ENCODE results near the gene AGTRAP. TPM values are rescaled to one million over a fixed set of nuclear protein-coding genes. Genes with fewer than 3 reads are reported as not detected.

Gene AGTRAP
- total and polyA plus RNA-seq, 3 experiments from 2014 or later, result 9.7 to 103 (median 10.6) TPM

- Histone ChIP-seq H3K36me3 (ENCODE audit: insufficient read depth, low read length) (no peaks in the 10 kb centered on the region), H3K9me3 (ENCODE audit: low read length) (no peaks in the 10 kb centered on the region), H3K27ac (ENCODE audit: low read depth, low read length) (no peak within 1 kb of the TSS), H3K27me3 (ENCODE audit: insufficient read depth, low read length, poor library complexity, severe bottlenecking) (no peaks in the 10 kb centered on the region), H3K4me3 (ENCODE audit: low read length) (no peak within 1 kb of the TSS), H3K4me1 (ENCODE audit: insufficient read depth, low read length) (no peaks in the 10 kb centered on the region)
- peak in 3 of 5 donors; percentile 10 to 16 (median 15) for DNase-seq
- H3K4me1 Mint-ChIP-seq, result peaks cover 2 to 10% (median 10%) of the 10 kb centered on the region in 3 donors
- peak within 1 kb of the TSS in 3 of 7 donors; percentile 33 to 39 (median 37) for H3K4me3 Mint-ChIP-seq
- H3K27me3 Mint-ChIP-seq, result peaks cover 18 to 34% of the 10 kb centered on the region in 2 donors
- CTCF ChIA-PET, result no interaction called here
- POLR2A ChIA-PET, result no interaction called here
- H3K9me3 Mint-ChIP-seq, result no peaks in the 10 kb centered on the region
- no peaks in the 10 kb centered on the region for H3K36me3 Mint-ChIP-seq
- H3K27ac Mint-ChIP-seq, result peak within 1 kb of the TSS in 1 of 8 donors; percentile 47
Observed at GRCh38 chr1:11761988-11762406, 26.1 kb downstream of the AGTRAP start, which contains the start of gene C1orf167. C1orf167 (plus strand) TSS chr1:11762193; CDS start chr1:11764401, 2,208 bp downstream.

GRCh38 chr1:11764115-11764514 is 28.2 kb downstream of the AGTRAP start:
- H3K36me3 Mint-ChIP-seq, result no peaks in the 10 kb centered on the region
- CTCF ChIA-PET, result no interaction called here
- peaks cover 2 to 10% (median 10%) of the 10 kb centered on the region in 3 donors for H3K4me1 Mint-ChIP-seq
- H3K27me3 Mint-ChIP-seq, result peaks cover 18 to 31% of the 10 kb centered on the region in 2 donors
- H3K9me3 ChIP-seq (ENCODE audit: low read length), result no peaks in the 10 kb centered on the region
- no peaks in the 10 kb centered on the region for H3K27me3 ChIP-seq (ENCODE audit: insufficient read depth, low read length, poor library complexity, severe bottlenecking)
- H3K27ac ChIP-seq (ENCODE audit: low read depth, low read length), result no peak overlapping the region
- H3K27ac Mint-ChIP-seq, result no peak overlapping the region
- no peak overlapping the region for H3K4me3 Mint-ChIP-seq
- POLR2A ChIA-PET, result no interaction called here
- no peaks in the 10 kb centered on the region for H3K4me1 ChIP-seq (ENCODE audit: insufficient read depth, low read length)
- no peak for DNase-seq
- no peak overlapping the region for H3K4me3 ChIP-seq (ENCODE audit: low read length)
- H3K36me3 ChIP-seq (ENCODE audit: insufficient read depth, low read length), result no peaks in the 10 kb centered on the region
- H3K9me3 Mint-ChIP-seq, result no peaks in the 10 kb centered on the region

GRCh38 chr1:11764519-11764918 is 28.6 kb downstream of the AGTRAP start:
- H3K27me3 ChIP-seq (ENCODE audit: insufficient read depth, low read length, poor library complexity, severe bottlenecking), result no peaks in the 10 kb centered on the region
- no peaks in the 10 kb centered on the region for H3K9me3 ChIP-seq (ENCODE audit: low read length)
- no peak for DNase-seq
- H3K4me3 ChIP-seq (ENCODE audit: low read length), result no peak overlapping the region
- no peaks in the 10 kb centered on the region for H3K36me3 ChIP-seq (ENCODE audit: insufficient read depth, low read length)
- Mint-ChIP-seq H3K9me3 (no peaks in the 10 kb centered on the region), H3K36me3 (no peaks in the 10 kb centered on the region), H3K4me1 (peaks cover 2 to 10% (median 10%) of the 10 kb centered on the region in 3 donors), H3K27ac (no peak overlapping the region), H3K27me3 (peaks cover 18 to 31% of the 10 kb centered on the region in 2 donors), H3K4me3 (no peak overlapping the region)
- no peaks in the 10 kb centered on the region for H3K4me1 ChIP-seq (ENCODE audit: insufficient read depth, low read length)
- ChIA-PET POLR2A (no interaction called here), CTCF (no interaction called here)
- no peak overlapping the region for H3K27ac ChIP-seq (ENCODE audit: low read depth, low read length)

GRCh38 chr1:11765661-11766428 is 29.9 kb downstream of the AGTRAP start:
- Mint-ChIP-seq H3K4me3 (no peak overlapping the region), H3K27ac (no peak overlapping the region), H3K36me3 (no peaks in the 10 kb centered on the region), H3K27me3 (peaks cover 18 to 25% of the 10 kb centered on the region in 2 donors), H3K4me1 (peaks cover 2 to 10% (median 10%) of the 10 kb centered on the region in 3 donors), H3K9me3 (no peaks in the 10 kb centered on the region)
- Histone ChIP-seq H3K9me3 (ENCODE audit: low read length) (no peaks in the 10 kb centered on the region), H3K27ac (ENCODE audit: low read depth, low read length) (no peak overlapping the region), H3K27me3 (ENCODE audit: insufficient read depth, low read length, poor library complexity, severe bottlenecking) (no peaks in the 10 kb centered on the region), H3K36me3 (ENCODE audit: insufficient read depth, low read length) (no peaks in the 10 kb centered on the region), H3K4me1 (ENCODE audit: insufficient read depth, low read length) (no peaks in the 10 kb centered on the region), H3K4me3 (ENCODE audit: low read length) (no peak overlapping the region)
- ChIA-PET POLR2A (no interaction called here), CTCF (no interaction called here)
- DNase-seq, result no peak

GRCh38 chr1:11766429-11766776 is 30.5 kb downstream of the AGTRAP start:
- Mint-ChIP-seq H3K27ac (no peak overlapping the region), H3K4me3 (no peak overlapping the region)

GRCh38 chr1:11767922-11768704 is 32.2 kb downstream of the AGTRAP start:
- Mint-ChIP-seq H3K4me3 (no peak overlapping the region), H3K36me3 (no peaks in the 10 kb centered on the region), H3K27ac (no peak overlapping the region), H3K9me3 (no peaks in the 10 kb centered on the region), H3K27me3 (peaks cover 9 to 11% of the 10 kb centered on the region in 2 donors), H3K4me1 (no peaks in the 10 kb centered on the region)
- no peaks in the 10 kb centered on the region for H3K4me1 ChIP-seq (ENCODE audit: insufficient read depth, low read length)
- ChIA-PET POLR2A (no interaction called here), CTCF (no interaction called here)
- DNase-seq, result no peak
- H3K9me3 ChIP-seq (ENCODE audit: low read length), result no peaks in the 10 kb centered on the region
- no peak overlapping the region for H3K4me3 ChIP-seq (ENCODE audit: low read length)
- H3K27me3 ChIP-seq (ENCODE audit: insufficient read depth, low read length, poor library complexity, severe bottlenecking), result no peaks in the 10 kb centered on the region
- H3K36me3 ChIP-seq (ENCODE audit: insufficient read depth, low read length), result no peaks in the 10 kb centered on the region
- no peak overlapping the region for H3K27ac ChIP-seq (ENCODE audit: low read depth, low read length)

More at GRCh38 chr1:11766429-11766776, 30.5 kb downstream of the AGTRAP start:
- ChIA-PET POLR2A (no interaction called here), CTCF (no interaction called here)
- Histone ChIP-seq H3K27ac (ENCODE audit: low read depth, low read length) (no peak overlapping the region), H3K4me3 (ENCODE audit: low read length) (no peak overlapping the region), H3K36me3 (ENCODE audit: insufficient read depth, low read length) (no peaks in the 10 kb centered on the region), H3K4me1 (ENCODE audit: insufficient read depth, low read length) (no peaks in the 10 kb centered on the region), H3K9me3 (ENCODE audit: low read length) (no peaks in the 10 kb centered on the region), H3K27me3 (ENCODE audit: insufficient read depth, low read length, poor library complexity, severe bottlenecking) (no peaks in the 10 kb centered on the region)
- DNase-seq, result no peak
- Mint-ChIP-seq H3K4me1 (peaks cover 0 to 10% (median 6%) of the 10 kb centered on the region in 3 donors), H3K27me3 (peaks cover 18 to 21% of the 10 kb centered on the region in 2 donors), H3K36me3 (no peaks in the 10 kb centered on the region), H3K9me3 (no peaks in the 10 kb centered on the region)

- POLR2A ChIA-PET, result no interaction called here
- no peaks in the 10 kb centered on the region for H3K9me3 Mint-ChIP-seq
Observed at GRCh38 chr1:11768821-11769220, 32.9 kb downstream of the AGTRAP start.

GRCh38 chr1:11769274-11769673 is 33.3 kb downstream of the AGTRAP start:
- no peaks in the 10 kb centered on the region for H3K4me1 Mint-ChIP-seq

More at GRCh38 chr1:11768821-11769220, 32.9 kb downstream of the AGTRAP start:
- H3K27ac Mint-ChIP-seq, result no peak overlapping the region
- no peaks in the 10 kb centered on the region for H3K9me3 ChIP-seq (ENCODE audit: low read length)
- no peaks in the 10 kb centered on the region for H3K36me3 Mint-ChIP-seq
- no peaks in the 10 kb centered on the region for H3K4me1 Mint-ChIP-seq
- no peak for DNase-seq
- no peak overlapping the region for H3K27ac ChIP-seq (ENCODE audit: low read depth, low read length)
- H3K4me3 Mint-ChIP-seq, result no peak overlapping the region
- no peaks in the 10 kb centered on the region for H3K4me1 ChIP-seq (ENCODE audit: insufficient read depth, low read length)
- no peaks in the 10 kb centered on the region for H3K27me3 ChIP-seq (ENCODE audit: insufficient read depth, low read length, poor library complexity, severe bottlenecking)
- H3K36me3 ChIP-seq (ENCODE audit: insufficient read depth, low read length), result no peaks in the 10 kb centered on the region
- peaks cover 4 to 8% of the 10 kb centered on the region in 2 donors for H3K27me3 Mint-ChIP-seq
- CTCF ChIA-PET, result no interaction called here
- no peak overlapping the region for H3K4me3 ChIP-seq (ENCODE audit: low read length)

More at GRCh38 chr1:11769274-11769673, 33.3 kb downstream of the AGTRAP start:
- Mint-ChIP-seq H3K4me3 (no peak overlapping the region), H3K36me3 (no peaks in the 10 kb centered on the region), H3K27me3 (peaks cover 4 to 8% of the 10 kb centered on the region in 2 donors), H3K9me3 (no peaks in the 10 kb centered on the region), H3K27ac (no peak overlapping the region)
- ChIA-PET CTCF (no interaction called here), POLR2A (interaction anchor here (0.6 kb wide), 1 partner anchor 42 kb away, joined by 3 read pairs; no protein-coding TSS in a partner anchor)
- Histone ChIP-seq H3K4me3 (ENCODE audit: low read length) (no peak overlapping the region), H3K27me3 (ENCODE audit: insufficient read depth, low read length, poor library complexity, severe bottlenecking) (no peaks in the 10 kb centered on the region), H3K4me1 (ENCODE audit: insufficient read depth, low read length) (no peaks in the 10 kb centered on the region), H3K27ac (ENCODE audit: low read depth, low read length) (no peak overlapping the region), H3K36me3 (ENCODE audit: insufficient read depth, low read length) (no peaks in the 10 kb centered on the region), H3K9me3 (ENCODE audit: low read length) (no peaks in the 10 kb centered on the region)
- no peak for DNase-seq
